ENCODE measurements around the gene CGB8. TPM values are rescaled to one million over a fixed set of nuclear protein-coding genes. Genes with fewer than 3 reads are reported as not detected.
"Not testable (repeated sequence)": the region's sequence is repeated elsewhere in the genome, so short reads cannot be mapped to it uniquely, and the experiment has no call there.

The CGB8 gene
- total RNA-seq, 2 donors from 2014 or later = not detected

DNA sequence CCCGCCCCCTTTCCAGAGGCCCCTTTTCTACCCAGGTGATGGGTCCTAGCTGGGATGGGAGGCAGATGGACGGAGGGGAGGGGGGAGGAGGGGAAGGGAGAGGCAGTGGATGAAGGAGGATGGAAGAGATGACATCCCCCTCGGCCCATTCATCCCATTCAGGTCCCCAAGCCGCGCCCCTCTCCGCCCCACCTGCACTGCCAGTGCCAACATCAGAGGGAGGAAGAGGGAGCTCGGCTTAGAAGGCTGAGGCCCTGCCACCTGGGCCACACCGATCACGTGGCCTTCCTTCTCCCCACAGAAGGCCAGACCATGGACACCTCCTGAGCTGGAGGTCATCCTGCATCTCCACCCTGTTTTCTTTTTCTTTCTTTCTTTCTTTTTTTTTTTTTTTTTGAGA is 20.2 kb downstream of the CGB8 start:
- not testable (repeated sequence) for H3K4me3 Mint-ChIP-seq

DNA sequence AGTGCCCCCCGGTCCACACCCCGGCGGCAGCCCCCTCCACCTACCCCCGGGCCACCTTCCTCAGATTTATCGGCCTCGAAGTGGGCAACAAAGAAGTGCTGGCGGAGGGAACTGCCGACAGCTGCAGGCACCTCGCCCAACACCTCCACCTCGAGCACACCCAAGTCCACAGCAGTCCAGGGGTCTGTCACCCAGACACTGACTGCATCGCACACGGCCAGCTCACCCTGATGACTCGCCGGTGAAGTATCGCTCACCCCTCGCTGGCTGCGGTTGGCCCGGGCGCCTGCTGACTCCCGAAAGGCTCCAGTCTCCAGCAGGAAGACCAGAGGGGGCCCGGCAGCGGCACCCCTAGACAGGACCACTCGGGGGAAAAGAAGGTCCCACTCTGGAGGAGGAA is 23.3 kb downstream of the CGB8 start:
- not testable (repeated sequence) for H3K4me1 Mint-ChIP-seq; H3K4me3 Mint-ChIP-seq; H3K9me3 Mint-ChIP-seq; H3K27me3 Mint-ChIP-seq; ATAC-seq (replicated peaks); H3K36me3 Mint-ChIP-seq (ENCODE audit: low read depth); H3K27ac Mint-ChIP-seq

More for the DNA sequence above, 20.2 kb downstream of the CGB8 start:
- not testable (repeated sequence) for H3K9me3 Mint-ChIP-seq; H3K27me3 Mint-ChIP-seq; H3K36me3 Mint-ChIP-seq (ENCODE audit: low read depth); H3K4me1 Mint-ChIP-seq; H3K27ac Mint-ChIP-seq; ATAC-seq (replicated peaks)

DNA sequence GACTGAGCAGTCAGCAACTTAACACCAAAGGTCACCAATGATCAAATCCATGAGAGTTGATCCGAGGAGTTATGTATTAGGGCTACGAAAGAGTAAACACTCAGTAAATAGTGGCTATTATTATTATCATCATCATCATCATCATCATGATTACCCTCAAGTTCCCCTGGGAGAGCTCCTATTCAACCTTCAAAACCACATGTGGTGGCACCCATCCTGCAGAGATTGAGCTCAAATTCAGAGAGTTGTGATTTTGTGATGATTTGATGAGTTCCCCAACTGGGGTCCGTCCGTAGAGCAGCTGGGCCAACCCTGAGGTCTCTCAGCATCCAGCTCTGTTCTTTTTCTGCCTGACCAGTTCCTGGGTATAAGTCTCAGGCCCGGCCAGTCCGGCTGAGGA is 23.8 kb downstream of the CGB8 start:
- H3K9me3 Mint-ChIP-seq; H3K4me1 Mint-ChIP-seq; H3K4me3 Mint-ChIP-seq; H3K27ac Mint-ChIP-seq; H3K36me3 Mint-ChIP-seq (ENCODE audit: low read depth); H3K27me3 Mint-ChIP-seq; ATAC-seq (replicated peaks): not testable (repeated sequence)

DNA sequence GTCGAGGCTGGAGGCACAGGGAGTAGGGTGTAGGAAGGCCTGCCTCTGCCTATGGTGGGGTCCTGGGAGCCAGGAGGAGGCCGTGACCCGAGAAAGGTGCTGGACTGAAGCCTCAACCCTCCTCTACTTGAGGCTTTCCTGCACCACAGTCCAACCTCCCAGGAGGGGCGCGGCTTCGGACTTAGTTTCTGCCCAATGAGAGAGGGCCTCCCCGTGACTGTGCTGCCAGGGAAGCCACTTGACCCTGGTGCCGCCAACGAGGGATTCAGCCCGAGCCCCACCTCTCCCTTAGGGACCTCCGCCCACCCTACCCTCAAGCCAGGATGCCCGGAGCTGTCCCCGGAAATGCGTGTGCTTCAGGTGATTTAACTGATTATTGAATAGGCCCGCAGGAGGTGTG is 24.7 kb downstream of the CGB8 start, which contains the start of gene CGB3:
CGB3 (minus strand) TSS at position 101 of the 400 bp plus-strand sequence. CDS start 362 bp downstream, outside the sequence.
- not testable (repeated sequence) for ATAC-seq (replicated peaks); H3K9me3 Mint-ChIP-seq; H3K27ac Mint-ChIP-seq; H3K27me3 Mint-ChIP-seq; H3K4me3 Mint-ChIP-seq; H3K36me3 Mint-ChIP-seq (ENCODE audit: low read depth)
- H3K4me1 Mint-ChIP-seq = peaks cover 11% of the 10 kb centered on the region

DNA sequence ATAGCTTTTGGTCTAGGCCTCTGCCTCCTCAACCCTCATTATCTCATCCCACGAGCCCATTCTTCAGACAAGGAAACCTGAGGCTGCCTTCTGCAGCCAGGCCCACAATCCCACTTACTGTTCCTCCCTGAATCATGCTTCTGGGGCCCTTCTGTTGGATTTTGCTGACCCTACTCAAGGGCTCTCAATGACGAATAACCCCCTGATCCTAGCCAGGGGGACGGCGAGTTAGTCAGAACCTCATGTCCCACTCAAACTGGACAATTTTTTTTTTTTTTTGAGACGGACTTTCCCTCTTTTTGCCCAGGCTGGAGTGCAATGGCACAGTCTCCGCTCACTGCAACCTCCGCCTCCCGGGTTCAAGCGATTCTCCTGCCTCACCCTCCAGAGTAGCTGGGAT is 26.8 kb downstream of the CGB8 start:
- no peak for ATAC-seq (replicated peaks)
- no peak overlapping the region for H3K27ac Mint-ChIP-seq
- peaks cover 15% of the 10 kb centered on the region for H3K4me1 Mint-ChIP-seq
- H3K4me3 Mint-ChIP-seq = no peak overlapping the region
- H3K27me3 Mint-ChIP-seq = peaks cover 4% of the 10 kb centered on the region
- H3K36me3 Mint-ChIP-seq (ENCODE audit: low read depth) = no peaks in the 10 kb centered on the region
- H3K9me3 Mint-ChIP-seq = no peaks in the 10 kb centered on the region

DNA sequence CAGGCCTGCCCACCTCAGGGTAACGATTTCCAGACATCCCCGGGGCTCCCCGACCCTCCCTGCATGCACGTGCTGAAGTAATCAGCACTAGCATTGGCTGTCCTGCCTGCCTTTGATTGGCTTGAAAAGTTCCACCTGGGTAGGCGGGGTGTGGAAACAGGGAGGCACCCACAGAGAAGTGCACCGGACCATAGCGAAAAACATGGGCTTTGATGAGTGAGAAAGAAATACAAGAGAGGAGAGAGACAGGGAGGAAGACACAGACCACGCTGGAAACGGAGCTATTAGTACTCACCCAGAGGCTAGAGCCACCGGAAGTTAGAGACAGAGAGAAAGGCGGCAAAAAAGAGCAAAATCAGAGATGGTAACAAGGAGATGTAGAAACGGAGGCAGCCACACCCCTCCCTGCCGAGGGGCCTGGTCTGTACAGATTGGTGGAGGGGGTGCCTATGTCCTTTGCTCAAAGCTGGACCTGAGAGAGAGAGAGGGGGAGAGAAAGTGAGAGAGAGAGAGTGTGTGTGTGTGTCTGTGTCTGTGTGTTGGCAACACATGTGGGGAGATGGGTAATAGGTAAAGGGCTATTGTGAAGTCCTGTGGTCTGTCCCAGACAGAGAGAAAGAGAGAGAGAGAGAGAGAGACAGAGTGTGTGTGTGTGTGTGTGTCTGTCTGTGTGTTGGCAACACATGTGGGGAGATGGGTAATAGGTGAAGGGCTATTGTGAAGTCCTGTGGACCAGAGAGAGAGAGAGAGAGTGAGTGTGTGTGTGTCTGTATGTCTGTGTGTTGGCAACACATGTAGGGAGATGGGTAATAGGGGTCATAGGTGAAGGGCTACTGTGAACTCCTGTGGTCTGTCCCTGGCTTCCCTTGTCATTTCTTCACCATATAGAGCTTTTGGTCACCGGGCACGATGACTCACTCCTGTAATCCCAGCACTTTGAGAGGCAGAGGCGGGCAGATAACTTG is 27.7 kb downstream of the CGB8 start:
- Mint-ChIP-seq H3K36me3 (ENCODE audit: low read depth) (no peaks in the 10 kb centered on the region), H3K27ac (no peak overlapping the region), H3K9me3 (no peaks in the 10 kb centered on the region), H3K4me1 (peaks cover 15% of the 10 kb centered on the region), H3K27me3 (peaks cover 4% of the 10 kb centered on the region), H3K4me3 (peak overlapping the region; percentile 94)
- ATAC-seq (replicated peaks) = peak; percentile 58

DNA sequence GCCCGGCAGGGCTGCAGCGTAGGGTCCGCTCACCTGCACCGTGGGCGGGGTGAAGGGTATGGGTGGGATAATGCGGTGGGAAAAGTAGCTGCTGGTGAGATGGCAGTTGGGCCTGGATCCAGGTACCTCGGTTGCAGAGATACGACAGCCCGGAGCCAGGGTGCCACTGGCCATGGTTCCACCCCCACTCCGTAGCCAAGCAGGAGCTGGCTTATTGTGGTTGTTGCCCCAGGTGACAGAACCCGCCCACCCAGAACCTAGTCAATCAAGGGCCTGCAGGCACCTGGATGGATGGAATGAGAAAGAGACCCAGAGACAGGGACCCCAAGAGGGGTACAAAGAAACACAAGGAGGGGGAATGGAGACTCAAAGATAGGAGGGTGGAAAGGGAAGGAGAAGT is 28.6 kb downstream of the CGB8 start:
- peaks cover 15% of the 10 kb centered on the region for H3K4me1 Mint-ChIP-seq
- H3K4me3 Mint-ChIP-seq = peak overlapping the region; percentile 94
- H3K9me3 Mint-ChIP-seq = no peaks in the 10 kb centered on the region
- ATAC-seq (replicated peaks) = no peak
- no peak overlapping the region for H3K27ac Mint-ChIP-seq
- no peaks in the 10 kb centered on the region for H3K36me3 Mint-ChIP-seq (ENCODE audit: low read depth)
- peaks cover 4% of the 10 kb centered on the region for H3K27me3 Mint-ChIP-seq

DNA sequence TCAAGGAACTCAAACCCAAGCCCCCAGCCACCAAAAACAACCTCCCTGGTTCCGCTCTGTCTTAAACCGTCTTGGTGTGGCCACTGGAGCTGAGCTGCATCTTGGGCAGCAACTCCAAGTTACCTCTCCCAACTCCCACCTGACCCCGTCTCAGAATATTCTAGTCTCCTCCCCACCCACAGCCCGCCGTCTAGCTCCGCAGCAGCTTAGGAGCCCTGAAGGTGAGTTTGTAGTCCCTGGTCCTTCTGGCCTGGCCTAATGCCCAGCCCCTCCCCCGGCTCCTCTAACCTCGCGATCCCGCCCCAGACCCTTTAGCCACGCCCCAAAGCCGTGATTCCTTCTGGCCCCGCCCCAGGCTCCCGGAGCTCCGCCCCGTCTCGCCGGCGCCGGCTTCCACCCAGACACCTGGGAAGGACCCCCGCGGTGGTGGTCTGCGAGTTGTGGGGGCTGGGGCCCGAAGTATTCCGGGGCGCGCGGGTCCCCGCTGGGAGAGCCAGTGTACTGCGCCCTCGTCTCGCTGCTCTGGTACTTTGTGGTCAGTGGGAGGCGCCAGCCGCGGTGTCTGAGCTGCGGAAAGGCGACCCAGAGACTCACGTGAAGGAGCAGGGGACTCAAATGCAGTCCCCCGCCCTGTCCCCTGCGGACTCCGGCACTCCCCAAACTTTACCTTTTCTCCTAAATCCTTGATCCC is 29.5 kb downstream of the CGB8 start:
- Mint-ChIP-seq H3K4me3 (peak overlapping the region; percentile 94), H3K27me3 (peaks cover 4% of the 10 kb centered on the region), H3K9me3 (no peaks in the 10 kb centered on the region), H3K27ac (peak overlapping the region; percentile 90), H3K36me3 (ENCODE audit: low read depth) (peaks cover 7% of the 10 kb centered on the region), H3K4me1 (peaks cover 15% of the 10 kb centered on the region)
- peak; percentile 63 for ATAC-seq (replicated peaks)

DNA sequence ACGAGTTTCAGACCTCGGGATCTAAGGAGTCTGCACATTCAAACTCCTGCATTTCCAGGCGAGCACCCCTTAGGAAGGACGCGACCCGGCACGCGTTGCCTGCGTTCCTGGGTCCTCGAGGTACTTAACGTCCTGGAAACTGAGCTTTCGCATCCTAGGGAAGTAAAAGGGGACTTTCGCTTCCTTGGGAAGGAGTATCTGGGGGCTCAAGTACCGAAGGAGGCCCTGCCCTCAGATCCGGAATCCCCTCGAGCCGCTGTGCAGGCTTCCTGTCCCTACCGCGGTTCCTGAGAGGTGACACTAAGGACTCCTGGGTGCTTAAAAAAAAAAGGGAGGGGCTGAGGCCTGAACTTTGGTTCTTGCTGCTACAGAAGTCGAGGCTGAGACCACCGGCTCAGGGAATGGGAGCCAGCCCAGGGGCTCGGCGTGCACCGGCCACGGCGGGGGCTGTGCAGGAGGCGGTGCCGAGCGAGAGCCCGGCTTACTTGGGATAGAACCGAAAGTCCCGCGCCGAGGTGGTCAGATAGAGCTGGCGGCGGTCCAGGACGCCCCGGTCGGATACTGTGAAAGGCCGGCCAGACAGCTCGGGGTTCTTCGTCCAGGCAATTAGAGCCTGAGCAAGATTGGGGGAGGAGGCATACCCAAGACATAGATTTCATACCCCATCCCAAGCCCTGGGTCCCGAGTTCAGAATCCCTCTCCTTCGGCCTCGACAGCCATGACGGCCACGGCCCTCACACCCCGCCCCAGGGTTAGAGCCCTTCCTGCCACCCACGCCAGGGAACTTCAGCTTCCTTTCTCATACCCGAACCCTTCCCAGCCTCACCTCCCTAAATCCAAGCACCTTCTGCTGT is 30.3 kb downstream of the CGB8 start:
- peak; percentile 11 for ATAC-seq (replicated peaks)
- Mint-ChIP-seq H3K4me3 (peak overlapping the region; percentile 94), H3K4me1 (peaks cover 15% of the 10 kb centered on the region), H3K27ac (peak overlapping the region; percentile 90), H3K36me3 (ENCODE audit: low read depth) (peaks cover 12% of the 10 kb centered on the region)
- H3K27me3 Mint-ChIP-seq, H3K9me3 Mint-ChIP-seq: not testable (repeated sequence)

DNA sequence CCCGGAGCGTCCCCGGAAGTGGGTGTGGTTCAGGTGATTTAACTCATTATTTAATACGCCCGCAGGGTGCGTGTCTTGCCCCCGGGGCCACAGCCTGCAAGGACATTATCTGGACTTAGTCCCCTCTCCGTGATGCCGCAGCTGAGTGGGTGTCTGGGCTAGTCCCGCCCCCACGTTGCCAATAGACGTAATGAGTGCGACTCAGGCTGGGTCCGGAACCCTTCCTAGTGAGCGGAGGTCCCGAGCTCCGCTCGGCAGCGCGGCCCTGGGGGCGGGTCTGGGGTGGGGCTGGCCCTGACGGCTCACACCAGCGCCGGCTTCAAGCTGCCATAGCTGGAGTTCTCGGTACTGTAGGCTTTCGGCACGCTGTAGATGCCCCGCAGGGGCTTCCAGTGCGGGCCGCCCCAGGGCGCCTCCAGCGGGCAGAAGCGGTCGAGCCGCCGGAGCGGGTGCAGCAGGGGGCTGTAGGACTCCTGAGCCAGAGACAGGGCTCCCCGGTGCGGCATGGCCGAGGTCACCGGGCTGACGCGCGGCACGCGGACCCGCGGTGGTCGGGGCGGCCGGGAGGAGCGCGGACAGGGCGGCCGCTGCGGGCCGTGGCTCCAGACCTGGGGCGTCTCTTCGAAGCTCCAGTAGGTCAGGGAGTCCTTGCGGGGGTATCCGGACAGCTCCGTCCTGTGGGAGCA is 31.1 kb downstream of the CGB8 start:
- H3K9me3 Mint-ChIP-seq = no peaks in the 10 kb centered on the region
- H3K27me3 Mint-ChIP-seq = peaks cover 4% of the 10 kb centered on the region
- H3K36me3 Mint-ChIP-seq (ENCODE audit: low read depth) = peaks cover 19% of the 10 kb centered on the region
- ATAC-seq (replicated peaks) = peak; percentile 59
- peak overlapping the region; percentile 94 for H3K4me3 Mint-ChIP-seq
- H3K4me1 Mint-ChIP-seq = peaks cover 15% of the 10 kb centered on the region
- no peak overlapping the region for H3K27ac Mint-ChIP-seq

DNA sequence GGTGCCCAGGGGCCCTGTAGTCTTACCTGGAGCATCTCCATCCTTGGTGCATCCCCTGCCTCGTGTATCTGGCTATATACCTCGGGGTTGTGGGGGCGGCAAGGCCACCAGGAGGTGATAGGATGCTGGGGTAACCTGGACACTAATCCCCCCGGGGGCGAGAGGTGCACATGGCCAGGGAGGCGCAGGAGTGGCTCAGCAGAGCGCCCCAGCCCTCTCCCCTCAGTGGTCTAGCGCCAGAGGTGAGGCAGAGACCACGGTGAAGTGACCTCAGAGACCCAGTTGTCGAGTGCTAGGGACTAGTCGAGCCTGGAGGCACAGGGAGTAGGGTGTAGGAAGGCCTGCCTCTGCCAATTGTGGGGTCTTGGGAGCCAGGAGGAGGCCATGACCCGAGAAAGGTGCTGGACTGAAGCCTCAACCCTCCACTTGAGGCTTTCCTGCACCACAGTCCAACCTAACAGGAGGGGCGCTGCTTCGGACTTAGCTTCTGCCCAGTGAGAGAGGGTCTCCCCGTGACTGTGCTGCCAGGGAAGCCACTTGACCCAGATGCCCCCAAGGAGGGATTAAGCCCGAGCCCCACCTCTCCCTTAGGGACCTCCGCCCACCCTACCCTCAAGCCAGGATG is 31.8 kb downstream of the CGB8 start, which contains the start of gene LHB:
LHB (minus strand) TSS at position 51 of the 625 bp plus-strand sequence; CDS start at position 41, 10 bp downstream.
- peaks cover 26% of the 10 kb centered on the region for H3K36me3 Mint-ChIP-seq (ENCODE audit: low read depth)
- no peak for ATAC-seq (replicated peaks)
- peak within 1 kb of the TSS; percentile 94 for H3K4me3 Mint-ChIP-seq
- H3K9me3 Mint-ChIP-seq = no peaks in the 10 kb centered on the region
- no peak within 1 kb of the TSS for H3K27ac Mint-ChIP-seq
- H3K27me3 Mint-ChIP-seq = peaks cover 4% of the 10 kb centered on the region
- H3K4me1 Mint-ChIP-seq = peaks cover 15% of the 10 kb centered on the region

DNA sequence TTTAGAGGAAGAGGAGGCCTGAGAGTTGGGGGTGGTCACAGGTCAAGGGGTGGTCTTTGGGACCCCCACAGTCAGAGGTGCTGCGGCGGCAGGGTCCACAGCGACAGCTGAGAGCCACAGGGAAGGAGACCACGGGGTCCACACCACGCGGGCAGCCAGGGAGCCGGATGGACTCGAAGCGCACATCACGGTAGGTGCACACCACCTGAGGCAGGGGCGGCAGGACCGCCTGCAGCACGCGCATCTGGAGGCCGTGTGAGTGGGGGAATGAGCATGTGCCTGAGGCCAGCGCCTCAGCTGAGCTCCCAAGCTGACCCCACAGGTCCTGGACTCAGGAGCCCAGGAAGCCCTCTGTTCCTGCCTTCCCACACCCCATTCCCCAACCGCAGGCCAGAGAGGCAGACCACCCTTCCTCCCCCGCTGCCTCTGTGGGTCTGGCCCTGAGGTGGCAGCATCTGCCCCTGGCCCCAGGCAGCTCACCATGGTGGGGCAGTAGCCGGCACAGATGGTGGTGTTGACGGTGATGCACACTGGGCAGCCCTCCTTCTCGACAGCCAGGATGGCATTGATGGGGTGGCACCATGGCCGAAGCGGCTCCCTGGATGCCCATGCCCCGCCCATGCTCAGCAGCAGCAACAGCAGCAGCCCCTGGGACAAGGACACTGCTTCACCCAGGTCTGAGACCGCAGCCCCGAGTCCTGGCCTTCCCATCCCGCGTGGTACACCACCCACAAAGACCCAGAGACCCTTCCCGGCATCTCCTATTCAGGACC is 32.7 kb downstream of the CGB8 start:
- Mint-ChIP-seq H3K4me1 (peaks cover 11% of the 10 kb centered on the region), H3K27me3 (peaks cover 4% of the 10 kb centered on the region), H3K27ac (no peak overlapping the region), H3K36me3 (ENCODE audit: low read depth) (peaks cover 31% of the 10 kb centered on the region), H3K9me3 (no peaks in the 10 kb centered on the region), H3K4me3 (no peak overlapping the region)
- no peak for ATAC-seq (replicated peaks)

DNA sequence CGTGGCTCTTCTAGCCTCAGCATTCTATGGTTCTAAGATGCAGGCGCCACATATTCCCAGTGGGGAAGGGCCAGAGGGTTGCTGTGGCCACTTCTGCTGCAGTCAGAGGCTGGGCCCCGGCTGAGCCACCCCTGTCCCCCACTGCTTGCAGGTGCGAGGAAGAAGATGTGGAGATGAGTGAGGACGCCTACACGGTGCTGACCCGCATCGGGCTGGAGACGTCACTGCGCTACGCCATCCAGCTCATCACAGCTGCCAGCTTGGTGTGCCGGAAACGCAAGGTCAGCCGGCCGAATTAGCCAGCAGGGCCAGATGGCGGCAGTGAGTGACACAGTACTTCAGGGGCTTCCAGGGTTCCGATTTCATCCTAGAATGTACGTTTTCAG is 34.0 kb downstream of the CGB8 start:
- peaks cover 7% of the 10 kb centered on the region for H3K4me1 Mint-ChIP-seq
- H3K9me3 Mint-ChIP-seq = no peaks in the 10 kb centered on the region
- no peak for ATAC-seq (replicated peaks)
- H3K27me3 Mint-ChIP-seq = peaks cover 4% of the 10 kb centered on the region
- peaks cover 45% of the 10 kb centered on the region for H3K36me3 Mint-ChIP-seq (ENCODE audit: low read depth)
- H3K4me3 Mint-ChIP-seq = no peak overlapping the region
- H3K27ac Mint-ChIP-seq = no peak overlapping the region
